ENCODE data around the gene SOWAHA. TPM values are rescaled to one million over a fixed set of nuclear protein-coding genes. Genes with fewer than 3 reads are reported as not detected.

The SOWAHA gene
- total and polyA plus RNA-seq, 2 donors (not counting 3 experiments of a cell fraction or from before 2014, with no cell fraction given): not detected

DNA sequence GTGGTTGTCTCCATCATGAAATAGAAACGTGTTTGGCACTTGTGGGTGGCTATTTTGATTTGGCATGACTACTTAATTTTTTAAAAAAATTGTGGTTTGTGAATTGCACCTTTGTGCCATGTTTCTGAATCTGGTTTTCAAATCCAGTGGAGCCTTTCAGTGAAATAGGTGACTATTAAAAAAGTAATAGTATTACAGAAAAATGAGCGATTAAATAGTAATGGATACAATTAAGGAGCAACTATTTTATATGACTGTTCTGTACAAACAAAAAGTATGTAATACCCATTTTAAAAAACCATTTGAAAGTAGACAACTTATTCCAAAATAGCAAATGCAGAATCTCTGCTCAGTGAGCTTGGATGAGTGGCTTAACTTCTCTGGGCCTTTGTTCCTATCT lies 3.0 kb downstream of the SOWAHA start:
- DNase-seq (ENCODE audit: low read depth, low spot score) (no peak), FAIRE-seq (peak; percentile 26)
- intact Hi-C loops (cut with micrococcal nuclease): no loop called here
- no peaks in the 10 kb centered on the region for H3K9me3 ChIP-seq (replicated peaks; ENCODE audit: control insufficient read depth, insufficient read depth, low read length)
- no peaks in the 10 kb centered on the region for H4K20me1 ChIP-seq (replicated peaks; ENCODE audit: control insufficient read depth, extremely low read depth, insufficient read depth, low read length)
- no peak overlapping the region for H3K4me3 ChIP-seq (replicated peaks in 1 of 3; ENCODE audit: insufficient read depth in 1 of 3, low read depth in 1 of 3, low read length in 3 of 3)
- TF ChIP-seq, protein P1, sequence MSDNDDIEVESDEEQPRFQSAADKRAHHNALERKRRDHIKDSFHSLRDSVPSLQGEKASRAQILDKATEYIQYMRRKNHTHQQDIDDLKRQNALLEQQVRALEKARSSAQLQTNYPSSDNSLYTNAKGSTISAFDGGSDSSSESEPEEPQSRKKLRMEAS (IDR thresholded peaks at IDR 0.05; ENCODE audit: insufficient read depth, insufficient read length): no peak
- TF ChIP-seq JUN (IDR thresholded peaks at IDR 0.05; ENCODE audit: borderline replicate concordance, insufficient read depth, insufficient read length, low read depth) (no peak), EZH2 (IDR thresholded peaks at IDR 0.05; ENCODE audit: borderline replicate concordance, low read depth, low read length, severe bottlenecking) (no peak), POLR2A (IDR thresholded peaks at IDR 0.05; ENCODE audit: low read depth, low read length) (no peak), MYC (IDR thresholded peaks at IDR 0.05; ENCODE audit: low read depth, low read length) (no peak), GATA2 (IDR thresholded peaks at IDR 0.05; ENCODE audit: insufficient read depth, insufficient read length, low read depth, low read length) (no peak), POLR2AphosphoS5 (IDR thresholded peaks at IDR 0.05; ENCODE audit: insufficient read depth, low read depth, low read length) (no peak), FOS (IDR thresholded peaks at IDR 0.05; ENCODE audit: borderline replicate concordance, insufficient read depth, low read length) (no peak)
- TF ChIP-seq, protein P2, sequence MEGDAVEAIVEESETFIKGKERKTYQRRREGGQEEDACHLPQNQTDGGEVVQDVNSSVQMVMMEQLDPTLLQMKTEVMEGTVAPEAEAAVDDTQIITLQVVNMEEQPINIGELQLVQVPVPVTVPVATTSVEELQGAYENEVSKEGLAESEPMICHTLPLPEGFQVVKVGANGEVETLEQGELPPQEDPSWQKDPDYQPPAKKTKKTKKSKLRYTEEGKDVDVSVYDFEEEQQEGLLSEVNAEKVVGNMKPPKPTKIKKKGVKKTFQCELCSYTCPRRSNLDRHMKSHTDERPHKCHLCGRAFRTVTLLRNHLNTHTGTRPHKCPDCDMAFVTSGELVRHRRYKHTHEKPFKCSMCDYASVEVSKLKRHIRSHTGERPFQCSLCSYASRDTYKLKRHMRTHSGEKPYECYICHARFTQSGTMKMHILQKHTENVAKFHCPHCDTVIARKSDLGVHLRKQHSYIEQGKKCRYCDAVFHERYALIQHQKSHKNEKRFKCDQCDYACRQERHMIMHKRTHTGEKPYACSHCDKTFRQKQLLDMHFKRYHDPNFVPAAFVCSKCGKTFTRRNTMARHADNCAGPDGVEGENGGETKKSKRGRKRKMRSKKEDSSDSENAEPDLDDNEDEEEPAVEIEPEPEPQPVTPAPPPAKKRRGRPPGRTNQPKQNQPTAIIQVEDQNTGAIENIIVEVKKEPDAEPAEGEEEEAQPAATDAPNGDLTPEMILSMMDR (IDR thresholded peaks at IDR 0.05; ENCODE audit: extremely low read depth in 1 of 2, insufficient read depth in 1 of 2, low read depth in 1 of 2, low read length in 2 of 2): no peak
- H3K9ac ChIP-seq (replicated peaks; ENCODE audit: extremely low read depth, insufficient read depth, low read length): no peak overlapping the region
- peaks cover 14 to 29% of the 10 kb centered on the region in 2 experiments for H3K27me3 ChIP-seq (ENCODE audit: control insufficient read depth in 2 of 2, insufficient read depth in 2 of 2, low read length in 2 of 2)
- POLR2A ChIA-PET: interaction anchor here (1.2 kb wide), 1 partner anchor 13 kb away, joined by 3 read pairs; no protein-coding TSS in a partner anchor
- CTCF ChIA-PET: interaction anchor here (1.0 kb wide), 1 partner anchor 9 kb away, joined by 4 read pairs; no protein-coding TSS in a partner anchor
- no peak overlapping the region for H3K27ac ChIP-seq (ENCODE audit: insufficient read depth, low read depth, low read length)
- H3K36me3 ChIP-seq (ENCODE audit: control insufficient read depth in 2 of 2, extremely low read depth in 1 of 2, insufficient read depth in 2 of 2, low read length in 2 of 2): no peaks in the 10 kb centered on the region
- no TSS peak for BruUV-seq (replicated peaks)
- H3K4me2 ChIP-seq (ENCODE audit: insufficient read depth, low read length): no peak overlapping the region
- dilution Hi-C loops (cut with MboI; ENCODE audit: extremely low pct_ligation_motif_present, low sequenced_read_pairs): no loop called here
- no peaks in the 10 kb centered on the region for H3K9me1 ChIP-seq (replicated peaks; ENCODE audit: control insufficient read depth, extremely low read depth, insufficient read depth, low read length)
- H2AFZ ChIP-seq (ENCODE audit: low read depth, low read length): no peak overlapping the region
- peaks cover 2% of the 10 kb centered on the region for H3K4me1 ChIP-seq (ENCODE audit: control insufficient read depth, extremely low read depth, insufficient read depth, low read length)
- no peaks in the 10 kb centered on the region for H3K79me2 ChIP-seq (ENCODE audit: control insufficient read depth, insufficient read depth, low read length)

Measured in endothelial cell of umbilical vein (primary cell).